Mucosa of descending colon (tissue), 3 donors: Measurements from ENCODE around the gene COL8A2. TPM values are rescaled to one million over a fixed set of nuclear protein-coding genes. Genes with fewer than 3 reads are reported as not detected.
"Not testable (repeated sequence)": the region's sequence is repeated elsewhere in the genome, so short reads cannot be mapped to it uniquely, and the experiment has no call there.

Experiments
- ATAC-seq: fragments of 200-7000 bp; cut with Tn5 transposase; one replicate; pipeline ENCODE4 v1.9.1; 2020; ENCODE audit warnings: mild to moderate bottlenecking, moderate library complexity
- DNase-seq, 3 donors: peaks; one replicate each; pipeline ENCODE4 v3.0.0-alpha.2; 2020
- H3K36me3 ChIP-seq: fragments of 200-600 bp; one replicate; pipeline ENCODE4 v1.8.0; 2021; ENCODE audit warnings: low read depth, mild to moderate bottlenecking
- H3K4me1 ChIP-seq: fragments of 200-600 bp; one replicate; pipeline ENCODE4 v1.8.0; 2021; ENCODE audit warnings: low read depth, mild to moderate bottlenecking
- H3K4me3 ChIP-seq: fragments of 200-600 bp; one replicate; pipeline ENCODE4 v1.8.0; 2021; ENCODE audit warnings: mild to moderate bottlenecking
- H3K9me3 ChIP-seq: fragments of 200-600 bp; one replicate; pipeline ENCODE4 v1.8.0; 2021; ENCODE audit warnings: mild to moderate bottlenecking
- intact Hi-C, 2 donors: fragments of 100-400 bp; cut with DNase I in 1 of 2; cut with micrococcal nuclease in 1 of 2; formaldehyde crosslinking; loops; one replicate each; pipeline versions ENCODE4 v1.11.0 to v1.11.1; 2022; cut with DNase I, micrococcal nuclease
- total RNA-seq, 3 donors: library from RNA; stranded (reverse); fragmentation: NEBNext Ultra II Directional in 2 of 3; extraction: Animal tissue kit (Norgen Biotek cat#: 25700) in 2 of 3; gene quantifications; one replicate each; pipeline versions ENCODE4 v1.2.1 to v1.2.4, GENCODE V29; 2021 to 2023
- TF ChIP-seq, protein P1 (sequence below): fragments of 200-600 bp; IDR thresholded peaks from one replicate; pipeline ENCODE4 v1.8.0; 2022; ENCODE audit warnings: antibody characterized with exemption, mild to moderate bottlenecking
- donor health status: DM: no; HTN: no; CAD: no; lungs with moderate emphysema.
- donor health status: DM: no; HTN: no; CAD: no.
- donor health status: DM: no; HTN: yes; CAD: no.

Gene COL8A2
- total RNA-seq, 3 donors from 2014 or later: 0.58 to 4.5 (median 1.5) TPM

DNA sequence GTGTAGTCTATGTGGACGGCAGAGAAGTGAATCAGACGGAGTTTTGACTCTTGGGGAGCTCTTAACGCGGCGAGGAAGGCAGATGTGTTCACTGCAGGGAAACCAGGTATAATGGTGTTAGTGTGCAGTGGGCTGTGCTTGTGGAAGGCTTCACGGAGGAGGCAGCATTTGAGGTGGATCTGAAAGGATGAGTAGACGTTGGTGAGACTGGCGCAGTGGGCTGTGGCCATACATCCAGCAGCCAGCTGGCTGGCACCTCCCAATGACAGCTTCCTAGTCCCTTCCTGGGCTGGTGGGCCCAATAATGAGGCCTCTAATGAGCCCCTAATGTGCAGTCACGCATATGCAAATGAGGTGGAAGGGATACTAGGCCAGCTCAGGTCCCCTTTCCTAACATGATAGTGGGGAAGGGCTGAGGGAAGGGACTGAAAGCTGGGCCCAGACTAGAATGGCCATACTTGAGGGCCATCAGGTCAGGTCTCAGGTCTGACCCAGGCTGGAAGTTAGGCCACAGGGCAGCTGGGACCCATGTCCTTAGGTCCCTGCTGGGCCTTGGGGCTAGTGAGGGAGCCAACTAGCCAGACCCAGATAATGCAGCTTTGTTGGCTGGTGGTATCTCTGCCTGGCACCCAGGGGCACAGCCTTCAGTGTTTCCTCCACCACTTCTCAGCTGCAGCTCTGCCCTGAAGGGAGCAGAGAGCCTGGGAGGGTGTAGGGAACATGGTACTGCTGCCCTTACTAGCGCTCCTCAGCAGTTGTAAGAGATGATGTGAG lies 34.8 kb upstream of the COL8A2 start:
- Histone ChIP-seq H3K9me3 (no peaks in the 10 kb centered on the region), H3K36me3 (no peaks in the 10 kb centered on the region), H3K4me1 (peaks cover 31% of the 10 kb centered on the region), H3K4me3 (no peak overlapping the region)
- intact Hi-C loops: no loop called here
- TF ChIP-seq, protein P1, sequence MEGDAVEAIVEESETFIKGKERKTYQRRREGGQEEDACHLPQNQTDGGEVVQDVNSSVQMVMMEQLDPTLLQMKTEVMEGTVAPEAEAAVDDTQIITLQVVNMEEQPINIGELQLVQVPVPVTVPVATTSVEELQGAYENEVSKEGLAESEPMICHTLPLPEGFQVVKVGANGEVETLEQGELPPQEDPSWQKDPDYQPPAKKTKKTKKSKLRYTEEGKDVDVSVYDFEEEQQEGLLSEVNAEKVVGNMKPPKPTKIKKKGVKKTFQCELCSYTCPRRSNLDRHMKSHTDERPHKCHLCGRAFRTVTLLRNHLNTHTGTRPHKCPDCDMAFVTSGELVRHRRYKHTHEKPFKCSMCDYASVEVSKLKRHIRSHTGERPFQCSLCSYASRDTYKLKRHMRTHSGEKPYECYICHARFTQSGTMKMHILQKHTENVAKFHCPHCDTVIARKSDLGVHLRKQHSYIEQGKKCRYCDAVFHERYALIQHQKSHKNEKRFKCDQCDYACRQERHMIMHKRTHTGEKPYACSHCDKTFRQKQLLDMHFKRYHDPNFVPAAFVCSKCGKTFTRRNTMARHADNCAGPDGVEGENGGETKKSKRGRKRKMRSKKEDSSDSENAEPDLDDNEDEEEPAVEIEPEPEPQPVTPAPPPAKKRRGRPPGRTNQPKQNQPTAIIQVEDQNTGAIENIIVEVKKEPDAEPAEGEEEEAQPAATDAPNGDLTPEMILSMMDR: no peak
- DNase-seq: no peak
- ATAC-seq: no peak

DNA sequence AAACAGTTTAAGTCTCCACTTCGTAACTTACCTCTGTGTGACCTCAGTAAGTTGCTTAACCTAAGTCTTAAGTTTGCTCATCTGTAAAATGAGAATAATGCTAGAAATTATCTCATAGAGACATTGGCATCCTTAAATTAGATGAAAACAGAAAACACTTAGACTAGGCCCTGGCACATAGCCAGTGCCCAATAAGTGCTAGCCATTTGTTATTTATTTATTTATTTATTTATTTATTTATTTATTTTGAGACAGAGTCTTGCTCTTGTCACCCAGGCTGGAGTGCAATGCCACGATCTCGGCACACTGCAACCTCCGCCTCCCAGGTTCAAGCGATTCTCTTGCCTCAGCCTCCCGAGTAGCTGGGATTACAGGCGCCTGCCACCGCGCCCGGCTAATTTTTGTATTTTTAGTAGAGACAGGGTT lies 33.8 kb upstream of the COL8A2 start:
- H3K36me3 ChIP-seq, ATAC-seq, intact Hi-C loops, DNase-seq, H3K9me3 ChIP-seq, H3K4me3 ChIP-seq: not testable (repeated sequence)
- peaks cover 31% of the 10 kb centered on the region for H3K4me1 ChIP-seq

DNA sequence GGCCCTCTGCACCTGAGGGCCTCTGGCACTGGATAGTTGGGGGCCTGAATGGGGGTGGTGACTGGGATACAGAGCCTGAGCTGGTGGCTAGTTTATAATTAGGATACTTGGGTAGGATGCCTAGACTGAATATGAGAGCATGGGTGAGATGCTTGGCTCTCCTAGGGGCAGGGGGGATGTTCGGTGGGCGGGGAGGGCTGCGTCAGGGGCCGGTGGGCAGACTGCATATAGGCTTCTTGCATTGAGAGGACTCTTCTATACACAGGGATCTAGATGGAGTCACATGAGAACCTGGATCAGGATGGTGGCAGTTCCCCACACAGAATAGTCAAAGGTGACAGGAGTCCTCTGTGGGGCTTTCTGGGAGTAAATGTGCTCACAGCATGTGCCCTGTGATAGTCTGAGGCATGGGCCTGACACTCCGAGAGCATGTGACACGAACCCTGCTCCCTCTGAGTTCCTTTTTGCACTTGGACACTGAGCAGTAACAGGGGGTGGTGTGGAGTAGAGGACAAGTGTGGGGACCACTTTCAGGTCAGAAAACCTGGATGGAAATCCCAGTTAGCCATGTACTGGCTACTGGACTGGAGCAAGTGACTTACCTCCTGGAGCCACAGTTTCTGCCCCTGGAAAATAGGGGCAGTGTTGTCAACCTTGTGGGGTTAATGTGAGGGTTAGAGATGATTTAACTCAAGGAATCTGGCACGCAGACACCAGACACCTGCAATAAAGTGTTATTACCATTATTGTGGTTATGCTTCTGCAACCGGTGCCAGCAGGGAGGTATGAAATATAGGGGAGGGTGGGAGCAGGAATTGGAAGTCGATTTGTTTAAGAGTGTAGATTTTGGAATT lies 33.2 kb upstream of the COL8A2 start:
- H3K4me1 ChIP-seq: peaks cover 31% of the 10 kb centered on the region
- no peak for ATAC-seq
- intact Hi-C loops: no loop called here

DNA sequence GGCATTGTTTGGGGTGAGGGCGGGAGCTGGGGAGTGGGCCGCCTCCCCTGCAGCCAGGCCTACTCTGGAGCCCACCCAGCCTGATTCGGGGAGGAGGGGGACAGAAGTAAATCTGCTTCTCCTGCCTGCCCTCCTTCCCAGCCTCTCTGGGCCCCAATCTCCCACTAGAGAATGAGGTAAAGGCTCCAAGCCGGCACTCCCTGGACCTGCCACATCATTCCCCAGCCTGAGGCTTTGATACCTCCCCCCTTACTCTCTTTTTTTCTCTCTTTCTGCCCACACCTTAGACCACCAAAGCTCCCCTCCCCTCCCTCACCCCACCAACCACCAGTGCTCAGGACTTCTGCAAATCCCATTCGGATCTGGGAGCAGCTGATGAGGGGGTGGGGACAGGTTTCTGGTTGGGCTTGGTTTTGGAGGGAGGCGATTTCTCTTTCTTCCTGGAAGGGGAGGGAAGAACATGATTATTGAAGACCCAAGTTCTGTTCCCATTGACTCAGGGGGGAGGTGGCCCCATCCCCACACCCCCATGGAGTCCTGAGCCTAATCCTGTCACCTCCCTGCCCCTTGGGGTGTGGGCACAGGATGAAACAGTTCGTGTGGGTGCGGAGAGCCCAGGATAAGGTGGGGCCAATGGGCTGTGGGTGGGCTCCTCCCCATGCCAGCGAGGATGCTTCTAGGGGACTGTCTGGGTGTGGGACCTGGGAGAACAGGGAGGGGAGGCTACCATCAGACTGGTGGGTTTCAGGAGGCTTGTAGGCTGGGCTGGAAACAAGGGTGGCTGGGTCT lies 32.3 kb upstream of the COL8A2 start:
- no peak for ATAC-seq

More for the DNA sequence above, 33.2 kb upstream of the COL8A2 start:
- no peaks in the 10 kb centered on the region for H3K9me3 ChIP-seq
- no peaks in the 10 kb centered on the region for H3K36me3 ChIP-seq
- TF ChIP-seq, protein P1: no peak
- no peak overlapping the region for H3K4me3 ChIP-seq
- DNase-seq: no peak

DNA sequence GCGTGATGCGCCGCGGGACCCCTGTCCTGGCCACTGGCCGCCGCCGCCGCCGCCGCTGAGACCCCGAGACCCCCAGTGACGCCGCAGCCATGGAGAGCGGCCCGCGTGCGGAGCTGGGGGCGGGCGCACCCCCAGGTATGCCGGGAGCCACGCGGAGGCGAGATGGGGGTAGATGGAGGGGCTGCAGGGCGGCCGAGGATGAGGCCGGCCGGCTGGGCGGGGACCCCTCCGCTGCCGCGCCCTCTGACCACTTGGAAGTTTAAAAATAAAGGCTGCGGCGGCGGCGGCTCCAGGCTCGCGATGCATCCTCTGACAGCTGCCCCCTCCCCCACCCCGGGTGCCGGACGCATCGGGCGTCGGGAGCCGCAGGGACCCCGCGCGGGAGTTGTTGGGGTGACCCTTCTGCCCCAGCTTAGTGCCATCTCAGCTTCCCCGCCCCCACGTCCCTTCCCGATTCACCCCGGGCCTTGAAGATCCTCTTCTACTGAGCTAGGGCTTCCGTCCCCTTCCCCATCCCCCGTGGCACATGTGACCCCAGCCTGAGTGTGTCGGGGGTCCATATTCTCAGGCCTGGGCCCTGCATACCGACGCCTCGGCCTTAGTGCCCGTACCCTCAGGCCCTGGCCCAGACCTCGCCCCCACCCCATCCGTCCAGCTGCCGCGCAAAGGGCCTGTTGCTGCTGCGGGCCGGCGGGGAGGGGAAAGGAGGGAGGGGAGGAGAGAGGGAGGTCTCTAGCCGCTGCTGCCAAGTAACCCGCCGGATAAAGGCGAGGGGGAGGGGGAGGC lies 31.5 kb upstream of the COL8A2 start:
- TF ChIP-seq, protein P1: no peak
- Histone ChIP-seq H3K4me3 (peak overlapping the region; percentile 98), H3K9me3 (no peaks in the 10 kb centered on the region), H3K4me1 (peaks cover 31% of the 10 kb centered on the region), H3K36me3 (no peaks in the 10 kb centered on the region)
- ATAC-seq (peak; percentile 37), DNase-seq (peak; percentile 78 to 85 (median 79))
- intact Hi-C loops: no loop called here

More for the DNA sequence above, 32.3 kb upstream of the COL8A2 start:
- Histone ChIP-seq H3K9me3 (no peaks in the 10 kb centered on the region), H3K4me3 (peak overlapping the region; percentile 98), H3K36me3 (no peaks in the 10 kb centered on the region), H3K4me1 (peaks cover 29% of the 10 kb centered on the region)
- intact Hi-C loops: no loop called here
- no peak for DNase-seq
- TF ChIP-seq, protein P1: no peak
